ENCODE data around the gene ATP6AP2. TPM values are rescaled to one million over a fixed set of nuclear protein-coding genes. Genes with fewer than 3 reads are reported as not detected.

The ATP6AP2 gene
- total RNA-seq, 1 experiment from 2014 or later = 62.0 TPM

GRCh38 chrX:40644821-40645358 is 64.1 kb downstream of the ATP6AP2 start:
- intact Hi-C loops (cut with micrococcal nuclease) = no loop called here
- Histone ChIP-seq H3K36me3 (ENCODE audit: control insufficient read depth in 1 of 2, insufficient read depth in 2 of 2, low read length in 2 of 2) (no peaks in the 10 kb centered on the region), H3K27ac (ENCODE audit: low read depth, low read length) (no peak overlapping the region), H3K9me2 (ENCODE audit: insufficient read depth) (no peaks in the 10 kb centered on the region), H3K4me2 (ENCODE audit: low read length) (no peak overlapping the region), H3K4me3 (replicated peaks in 1 of 2; ENCODE audit: low read depth in 1 of 2, low read length in 2 of 2) (no peak overlapping the region), H4K20me1 (ENCODE audit: insufficient read depth) (no peaks in the 10 kb centered on the region), H2AFZ (ENCODE audit: low read depth, low read length, poor library complexity, severe bottlenecking) (no peak overlapping the region), H3K9ac (ENCODE audit: low read length) (no peak overlapping the region), H3K27me3 (ENCODE audit: insufficient read depth, low read length) (no peaks in the 10 kb centered on the region), H3K9me3 (ENCODE audit: control insufficient read depth in 1 of 2, insufficient read depth in 1 of 2, low read depth in 1 of 2, low read length in 2 of 2) (no peaks in the 10 kb centered on the region), H3K79me2 (ENCODE audit: insufficient read depth, low read length) (peaks cover 27% of the 10 kb centered on the region), H3K4me1 (ENCODE audit: control insufficient read depth in 1 of 2, insufficient read depth in 2 of 2, low read length in 2 of 2) (peaks cover 4 to 10% of the 10 kb centered on the region in 2 experiments; a peak in 2 of 4 replicates)
- ATAC-seq (no peak), DNase-seq (ENCODE audit: low read depth, low spot score) (no peak)
- ChIA-PET RAD21 (ENCODE audit: low non-redundant PET in 1 of 2, low total read pairs in 2 of 2, uncharacterized antibody in 2 of 2, unreplicated experiment in 2 of 2) (no interaction called here), POLR2A (no interaction called here), CTCF (no interaction called here)
- no TSS peak for BruUV-seq (replicated peaks)
- TF ChIP-seq SRF (IDR thresholded peaks at IDR 0.05; ENCODE audit: low read depth) = no peak
- no peak for TF ChIP-seq MAX (IDR thresholded peaks at IDR 0.05)
- no peak for TF ChIP-seq JUND (IDR thresholded peaks at IDR 0.05)
- TF ChIP-seq TCF7L2 (IDR thresholded peaks at IDR 0.05; ENCODE audit: borderline replicate concordance, extremely low read depth, insufficient read depth, insufficient read length) = no peak
- no peak for TF ChIP-seq POLR2AphosphoS5 (IDR thresholded peaks at IDR 0.05; ENCODE audit: low read depth, low read length)
- TF ChIP-seq CEBPB (IDR thresholded peaks at IDR 0.05; ENCODE audit: low read depth) = no peak
- no peak for TF ChIP-seq YY1 (IDR thresholded peaks at IDR 0.05; ENCODE audit: extremely low read depth, insufficient replicate concordance, low read depth, low read length)
- TF ChIP-seq ELF1 (IDR thresholded peaks at IDR 0.05; ENCODE audit: borderline replicate concordance, low read depth) = no peak
- no peak for TF ChIP-seq ZBTB33 (IDR thresholded peaks at IDR 0.05; ENCODE audit: extremely low read depth, insufficient replicate concordance, low read length)
- no peak for TF ChIP-seq ZFX (IDR thresholded peaks at IDR 0.05)
- TF ChIP-seq CTCF (IDR thresholded peaks at IDR 0.05 in 2 of 3, conservative IDR thresholded peaks at IDR 0.05 in 1 of 3; ENCODE audit: borderline replicate concordance in 1 of 3, insufficient read depth in 1 of 3, low read depth in 2 of 3, low read length in 2 of 3) = no peak
- TF ChIP-seq CBX3 (IDR thresholded peaks at IDR 0.05; ENCODE audit: low read depth) = no peak
- no peak for TF ChIP-seq ATF3 (IDR thresholded peaks at IDR 0.05)
- no peak for TF ChIP-seq RAD21 (IDR thresholded peaks at IDR 0.05; ENCODE audit: low read depth)
- no peak for TF ChIP-seq POLR2A (IDR thresholded peaks at IDR 0.05; ENCODE audit: borderline replicate concordance, extremely low read depth, insufficient read depth, insufficient read length)
- no peak for TF ChIP-seq SIN3A (IDR thresholded peaks at IDR 0.05; ENCODE audit: low read depth)
- TF ChIP-seq EZH2 (IDR thresholded peaks at IDR 0.05) = no peak
- TF ChIP-seq EZH2phosphoT487 (IDR thresholded peaks at IDR 0.05; ENCODE audit: borderline replicate concordance) = no peak

All from HCT116 (cell line).